ENCODE data around the gene TBATA.

Gene TBATA

DNA sequence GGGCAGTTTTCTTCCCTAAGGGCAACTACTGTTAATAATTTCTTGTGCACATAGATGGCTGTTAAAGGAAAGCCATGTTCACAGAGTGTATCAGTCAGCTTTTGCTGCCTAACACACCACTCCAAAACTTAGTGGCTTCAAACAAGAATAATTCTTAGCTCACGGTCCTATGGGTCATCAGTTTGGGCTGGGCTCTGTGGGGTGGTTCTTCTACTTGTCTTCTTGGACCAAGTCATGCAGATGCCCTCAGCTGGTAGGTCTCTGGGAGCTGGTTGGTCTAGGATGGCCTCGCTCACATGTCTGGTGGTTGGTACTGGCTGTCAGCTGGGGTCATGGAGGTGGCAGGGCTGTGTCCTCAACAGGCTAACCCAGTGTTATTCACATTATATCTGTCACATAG lies 39.6 kb downstream of the TBATA start:
- no peak overlapping the region for H3K27ac ChIP-seq
- TF ChIP-seq, protein P1, sequence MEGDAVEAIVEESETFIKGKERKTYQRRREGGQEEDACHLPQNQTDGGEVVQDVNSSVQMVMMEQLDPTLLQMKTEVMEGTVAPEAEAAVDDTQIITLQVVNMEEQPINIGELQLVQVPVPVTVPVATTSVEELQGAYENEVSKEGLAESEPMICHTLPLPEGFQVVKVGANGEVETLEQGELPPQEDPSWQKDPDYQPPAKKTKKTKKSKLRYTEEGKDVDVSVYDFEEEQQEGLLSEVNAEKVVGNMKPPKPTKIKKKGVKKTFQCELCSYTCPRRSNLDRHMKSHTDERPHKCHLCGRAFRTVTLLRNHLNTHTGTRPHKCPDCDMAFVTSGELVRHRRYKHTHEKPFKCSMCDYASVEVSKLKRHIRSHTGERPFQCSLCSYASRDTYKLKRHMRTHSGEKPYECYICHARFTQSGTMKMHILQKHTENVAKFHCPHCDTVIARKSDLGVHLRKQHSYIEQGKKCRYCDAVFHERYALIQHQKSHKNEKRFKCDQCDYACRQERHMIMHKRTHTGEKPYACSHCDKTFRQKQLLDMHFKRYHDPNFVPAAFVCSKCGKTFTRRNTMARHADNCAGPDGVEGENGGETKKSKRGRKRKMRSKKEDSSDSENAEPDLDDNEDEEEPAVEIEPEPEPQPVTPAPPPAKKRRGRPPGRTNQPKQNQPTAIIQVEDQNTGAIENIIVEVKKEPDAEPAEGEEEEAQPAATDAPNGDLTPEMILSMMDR (IDR thresholded peaks at IDR 0.05), result no peak
- TF ChIP-seq ZFX (IDR thresholded peaks at IDR 0.05; ENCODE audit: borderline replicate concordance), result no peak

DNA sequence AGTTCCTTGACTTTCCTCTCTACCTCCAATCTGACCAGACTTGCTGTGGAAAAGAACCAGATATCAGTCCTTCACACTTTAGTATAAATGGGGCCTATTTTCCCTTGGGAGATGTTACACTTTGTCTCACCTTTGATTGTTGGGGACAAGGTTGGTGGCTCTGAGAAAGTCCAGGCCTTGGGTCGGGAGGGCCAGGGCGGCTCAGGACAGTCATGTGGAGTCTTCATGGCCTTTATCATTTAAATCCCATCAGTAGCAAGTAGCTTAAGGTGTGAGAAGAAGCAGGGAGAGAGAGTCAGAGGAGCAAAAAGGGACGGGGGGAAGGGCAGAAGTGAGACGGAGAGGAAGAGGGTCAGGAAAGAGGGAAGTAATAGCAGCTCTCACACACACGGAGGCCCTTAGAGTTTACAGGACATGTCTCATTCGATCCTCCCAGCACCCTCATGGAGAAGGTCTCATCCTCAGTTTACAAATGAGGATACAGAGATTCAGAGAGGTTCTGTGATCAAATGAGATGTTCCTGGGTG lies 40.5 kb downstream of the TBATA start:
- TF ChIP-seq ZFX (IDR thresholded peaks at IDR 0.05; ENCODE audit: borderline replicate concordance), result no peak
- TF ChIP-seq, protein P1 (IDR thresholded peaks at IDR 0.05), result no peak
- no peak overlapping the region for H3K27ac ChIP-seq

DNA sequence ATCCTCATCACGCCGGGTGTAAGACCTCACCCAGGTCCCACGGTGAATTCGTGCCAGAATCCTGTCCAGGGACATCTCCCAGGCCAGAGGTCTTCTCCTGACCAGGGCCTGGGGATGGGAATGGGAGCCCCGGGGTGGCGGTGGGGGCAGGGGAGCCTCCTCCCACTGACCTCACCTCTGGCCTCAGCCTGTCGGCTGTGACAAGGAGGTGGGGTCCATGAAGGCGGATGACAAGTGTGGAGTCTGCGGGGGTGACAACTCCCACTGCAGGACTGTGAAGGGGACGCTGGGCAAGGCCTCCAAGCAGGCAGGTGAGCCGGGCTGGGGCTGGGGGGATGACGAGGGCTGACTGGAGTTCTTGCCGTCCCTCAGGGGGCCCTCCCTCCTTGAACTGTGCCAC lies 41.3 kb downstream of the TBATA start:
- no peak overlapping the region for H3K27ac ChIP-seq
- TF ChIP-seq, protein P1 (IDR thresholded peaks at IDR 0.05), result no peak
- TF ChIP-seq ZFX (IDR thresholded peaks at IDR 0.05; ENCODE audit: borderline replicate concordance), result no peak

DNA sequence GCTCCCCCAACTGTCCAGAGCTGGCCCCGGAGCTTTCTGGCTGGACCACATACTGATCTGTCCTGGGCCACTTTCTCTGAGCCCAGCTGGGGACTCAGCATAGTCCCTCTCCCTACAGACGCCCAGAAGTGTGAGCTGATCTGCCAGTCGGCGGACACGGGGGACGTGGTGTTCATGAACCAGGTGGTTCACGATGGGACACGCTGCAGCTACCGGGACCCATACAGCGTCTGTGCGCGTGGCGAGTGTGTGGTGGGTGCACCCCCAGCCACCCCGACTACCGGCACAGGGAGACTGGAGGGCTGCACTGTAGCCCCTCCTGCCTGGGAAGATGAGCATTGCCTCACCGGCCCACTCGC lies 41.8 kb downstream of the TBATA start:
- no peak for TF ChIP-seq ZFX (IDR thresholded peaks at IDR 0.05; ENCODE audit: borderline replicate concordance)
- TF ChIP-seq, protein P1 (IDR thresholded peaks at IDR 0.05), result no peak
- H3K27ac ChIP-seq, result no peak overlapping the region

DNA sequence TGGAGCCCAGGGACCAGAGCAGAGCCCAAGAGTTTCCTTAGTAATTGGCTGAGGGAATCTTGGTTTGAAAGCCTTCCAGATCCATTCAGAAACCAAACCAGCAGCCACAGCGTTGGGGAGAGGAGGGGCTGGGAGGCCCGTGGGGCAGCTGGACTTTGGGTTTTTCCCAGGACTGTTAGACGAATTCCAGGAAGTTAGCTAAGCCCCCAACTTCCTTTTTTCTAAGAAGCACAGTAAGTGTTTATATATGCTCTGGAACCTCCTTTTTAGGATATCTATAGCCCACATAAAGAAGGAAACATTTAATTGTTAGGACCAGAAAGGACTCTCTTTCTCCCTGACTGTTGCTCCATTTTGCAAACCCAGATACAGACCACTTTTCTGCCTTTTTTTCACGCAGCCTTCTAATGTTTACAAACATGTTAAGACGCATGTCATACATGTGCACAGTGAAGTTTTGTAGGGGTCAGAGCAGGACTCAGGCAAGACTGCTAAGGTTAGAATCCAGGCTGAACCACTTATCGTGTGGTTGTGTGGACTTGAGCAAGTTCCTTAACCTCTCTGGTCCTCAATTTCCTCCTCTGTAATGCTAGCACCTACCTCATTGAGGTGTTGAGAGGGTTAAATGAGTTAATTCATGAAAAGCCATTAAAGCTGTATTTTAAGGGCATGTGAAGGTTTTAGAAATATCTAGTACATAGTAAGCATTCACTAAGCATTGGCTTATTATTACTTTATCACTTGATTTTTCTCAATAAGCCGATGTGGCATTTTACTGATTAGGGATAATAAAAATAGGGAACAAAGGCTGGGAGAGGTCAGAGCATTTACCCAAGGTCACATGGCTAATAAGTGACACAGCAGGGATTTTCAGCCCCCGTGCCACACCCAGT lies 42.4 kb downstream of the TBATA start:
- H3K27ac ChIP-seq, result no peak overlapping the region
- TF ChIP-seq, protein P1 (IDR thresholded peaks at IDR 0.05), result no peak
- no peak for TF ChIP-seq ZFX (IDR thresholded peaks at IDR 0.05; ENCODE audit: borderline replicate concordance)

DNA sequence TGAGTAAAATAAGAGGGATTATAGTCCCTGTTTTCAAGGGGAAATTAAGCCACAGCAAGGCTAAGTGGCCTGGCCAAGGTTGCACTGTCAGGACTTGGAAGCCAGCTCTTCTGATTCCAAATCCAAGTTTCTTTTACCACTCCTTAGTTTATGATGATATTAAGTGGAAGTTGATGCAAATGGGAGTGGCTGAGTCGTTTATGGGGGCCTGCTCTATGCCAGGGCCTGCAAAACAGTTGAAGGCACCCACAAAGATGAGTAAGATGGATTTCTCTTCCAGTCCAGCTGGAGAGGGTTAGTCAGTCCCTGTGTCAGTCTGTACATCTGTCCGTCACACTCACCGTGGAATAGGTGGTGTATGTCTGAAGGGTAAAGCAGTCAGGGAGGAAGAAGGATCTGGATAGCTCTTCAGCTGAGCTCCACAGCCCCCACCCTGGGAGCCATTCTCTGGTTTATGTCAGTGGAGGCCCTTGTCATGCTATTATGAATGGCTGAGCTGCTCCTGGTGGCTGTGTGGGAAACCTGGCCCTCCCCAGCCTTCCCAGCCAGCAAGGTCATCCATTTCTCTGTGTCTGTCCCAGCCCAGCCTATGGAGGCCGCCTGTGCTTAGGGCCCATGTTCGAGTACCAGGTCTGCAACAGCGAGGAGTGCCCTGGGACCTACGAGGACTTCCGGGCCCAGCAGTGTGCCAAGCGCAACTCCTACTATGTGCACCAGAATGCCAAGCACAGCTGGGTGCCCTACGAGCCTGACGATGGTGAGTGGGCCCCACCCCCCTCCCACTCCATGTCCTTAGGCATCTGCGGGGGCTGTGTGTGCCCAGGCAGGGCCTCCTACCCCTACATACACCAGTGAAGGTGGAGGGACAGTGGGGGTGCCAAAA lies 44.5 kb downstream of the TBATA start:
- no peak for TF ChIP-seq ZFX (IDR thresholded peaks at IDR 0.05; ENCODE audit: borderline replicate concordance)
- TF ChIP-seq, protein P1 (IDR thresholded peaks at IDR 0.05), result no peak
- H3K27ac ChIP-seq, result no peak overlapping the region

Data from 22Rv1 (cell line).